ENCODE results near the gene NKAIN1.
"Not testable (repeated sequence)": the region's sequence is repeated elsewhere in the genome, so short reads cannot be mapped to it uniquely, and the experiment has no call there.

GRCh38 chr1:31262393-31262792 lies 22.7 kb upstream of the NKAIN1 start:
- TF ChIP-seq CTCF, POLR2A (IDR thresholded peaks at IDR 0.05): not testable (repeated sequence)

All from uterus (tissue), 2 donors.